ENCODE results near the gene RRP12.

Gene RRP12

GRCh38 chr10:97334370-97335175 lies 66.6 kb downstream of the RRP12 start, which contains the start of gene FRAT2:
Gene FRAT2, minus strand, starts transcription at chr10:97334729. Its CDS starts 157 bp downstream, at chr10:97334572.
- DNase-seq: peak; percentile 80

GRCh38 chr10:97333601-97334369 lies 67.4 kb downstream of the RRP12 start:
- no peak for DNase-seq

- no peak for DNase-seq
These were observed 67.9 kb downstream of the RRP12 start for GRCh38 chr10:97333351-97333600.

GRCh38 chr10:97332591-97333350 lies 68.4 kb downstream of the RRP12 start:
- peak; percentile 47 for DNase-seq

- DNase-seq: no peak
These were observed 69.9 kb downstream of the RRP12 start for GRCh38 chr10:97331153-97331703.

- no peak for DNase-seq
These were observed 71.4 kb downstream of the RRP12 start for GRCh38 chr10:97329766-97330165.

- DNase-seq: no peak
These were observed 72.3 kb downstream of the RRP12 start for GRCh38 chr10:97328646-97329453.

- DNase-seq: peak; percentile 85
These were observed 73.5 kb downstream of the RRP12 start for GRCh38 chr10:97327348-97328294.

- no peak for DNase-seq
These were observed 75.4 kb downstream of the RRP12 start for GRCh38 chr10:97325754-97326153.

GRCh38 chr10:97323501-97323900 lies 77.6 kb downstream of the RRP12 start:
- no peak for DNase-seq

- DNase-seq: peak; percentile 74
These were observed 79.3 kb downstream of the RRP12 start for GRCh38 chr10:97321804-97322190.

- peak; percentile 52 for DNase-seq
These were observed 79.9 kb downstream of the RRP12 start for GRCh38 chr10:97321032-97321803.

GRCh38 chr10:97320480-97321031 lies 80.6 kb downstream of the RRP12 start:
- DNase-seq: no peak

GRCh38 chr10:97319671-97320479 lies 81.3 kb downstream of the RRP12 start:
- DNase-seq: peak; percentile 54

- peak; percentile 70 for DNase-seq
These were observed 82.1 kb downstream of the RRP12 start, which contains the start of gene FRAT1 for GRCh38 chr10:97318772-97319651. Gene FRAT1, plus strand, starts transcription at chr10:97319271. Its CDS starts 183 bp downstream, at chr10:97319454.

- DNase-seq: no peak
These were observed 86.5 kb downstream of the RRP12 start for GRCh38 chr10:97314671-97315070.

- DNase-seq: no peak
These were observed 88.2 kb downstream of the RRP12 start for GRCh38 chr10:97312897-97313296.

- no peak for DNase-seq
These were observed 90.0 kb downstream of the RRP12 start for GRCh38 chr10:97311111-97311626.

All from DMS153 (cell line).